ENCODE measurements around the gene IL23R. TPM values are rescaled to one million over a fixed set of nuclear protein-coding genes. Genes with fewer than 3 reads are reported as not detected.

IL23R gene
- total and polyA plus RNA-seq, 8 donors: 1.3 TPM; not detected in 7

- WGBS, 5 donors: 76 to 89% (median 84%) methylated on average over 2 of the region's 2 CpGs
These were observed 5.3 kb downstream of the IL23R start for GRCh38 chr1:67171574-67171955.

GRCh38 chr1:67171978-67172377 is 5.7 kb downstream of the IL23R start:
- TF ChIP-seq POLR2A (IDR thresholded peaks at IDR 0.05) (no peak), EP300 (IDR thresholded peaks at IDR 0.05) (no peak), POLR2AphosphoS5 (IDR thresholded peaks at IDR 0.05) (no peak), CTCF (IDR thresholded peaks at IDR 0.05) (no peak)
- 55 to 58% (median 58%) methylated on average over 1 of the region's 1 CpG for WGBS, 5 donors

More at GRCh38 chr1:67171574-67171955, 5.3 kb downstream of the IL23R start:
- TF ChIP-seq POLR2A (IDR thresholded peaks at IDR 0.05) (no peak), CTCF (IDR thresholded peaks at IDR 0.05) (no peak), POLR2AphosphoS5 (IDR thresholded peaks at IDR 0.05) (no peak), EP300 (IDR thresholded peaks at IDR 0.05) (no peak)
- Histone ChIP-seq H3K27ac (no peak overlapping the region), H3K9me3 (no peaks in the 10 kb centered on the region), H3K27me3 (no peaks in the 10 kb centered on the region), H3K4me1 (peaks cover 0 to 9% (median 0%) of the 10 kb centered on the region in 4 donors), H3K4me3 (no peak overlapping the region), H3K36me3 (no peaks in the 10 kb centered on the region)
- DNase-seq: no peak
- intact Hi-C loops (cut with DNase I; ENCODE audit: low total_unique reads): no loop called here

GRCh38 chr1:67173988-67174387 is 7.7 kb downstream of the IL23R start:
- Histone ChIP-seq H3K27me3 (no peaks in the 10 kb centered on the region), H3K4me3 (no peak overlapping the region), H3K27ac (no peak overlapping the region), H3K9me3 (no peaks in the 10 kb centered on the region), H3K4me1 (peaks cover 0 to 9% (median 0%) of the 10 kb centered on the region in 4 donors), H3K36me3 (no peaks in the 10 kb centered on the region)
- TF ChIP-seq POLR2AphosphoS5 (IDR thresholded peaks at IDR 0.05): no peak
- TF ChIP-seq CTCF (IDR thresholded peaks at IDR 0.05): no peak
- no peak for TF ChIP-seq EP300 (IDR thresholded peaks at IDR 0.05)
- TF ChIP-seq POLR2A (IDR thresholded peaks at IDR 0.05): no peak
- intact Hi-C loops (cut with DNase I; ENCODE audit: low total_unique reads): no loop called here
- no peak for DNase-seq

More at GRCh38 chr1:67171978-67172377, 5.7 kb downstream of the IL23R start:
- Histone ChIP-seq H3K4me1 (peaks cover 0 to 9% (median 0%) of the 10 kb centered on the region in 4 donors), H3K9me3 (no peaks in the 10 kb centered on the region), H3K36me3 (no peaks in the 10 kb centered on the region), H3K4me3 (no peak overlapping the region), H3K27ac (no peak overlapping the region), H3K27me3 (no peaks in the 10 kb centered on the region)
- intact Hi-C loops (cut with DNase I; ENCODE audit: low total_unique reads): no loop called here
- DNase-seq: peak in 1 of 2 donors; percentile 20

- DNase-seq: no peak
- intact Hi-C loops (cut with DNase I; ENCODE audit: low total_unique reads): no loop called here
- H3K36me3 ChIP-seq: no peaks in the 10 kb centered on the region
- no peak overlapping the region for H3K27ac ChIP-seq
- H3K4me3 ChIP-seq: no peak overlapping the region
- H3K9me3 ChIP-seq: no peaks in the 10 kb centered on the region
- WGBS, 5 donors: 78 to 82% (median 80%) methylated on average over 2 of the region's 2 CpGs
- TF ChIP-seq POLR2A (IDR thresholded peaks at IDR 0.05): no peak
- TF ChIP-seq CTCF (IDR thresholded peaks at IDR 0.05): no peak
- no peak for TF ChIP-seq POLR2AphosphoS5 (IDR thresholded peaks at IDR 0.05)
- TF ChIP-seq EP300 (IDR thresholded peaks at IDR 0.05): no peak
- no peaks in the 10 kb centered on the region for H3K27me3 ChIP-seq
- peaks cover 0 to 4% (median 0%) of the 10 kb centered on the region in 4 donors for H3K4me1 ChIP-seq
These were observed 8.5 kb downstream of the IL23R start for GRCh38 chr1:67174716-67175284.
